Glomerular endothelial cell (primary cell): ENCODE measurements around the gene KRTAP10-10. TPM values are rescaled to one million over a fixed set of nuclear protein-coding genes. Genes with fewer than 3 reads are reported as not detected.
"Not testable (repeated sequence)": the region's sequence is repeated elsewhere in the genome, so short reads cannot be mapped to it uniquely, and the experiment has no call there.

Experiments
- DNase-seq: peaks from one replicate; pipeline ENCODE4 v3.0.0-alpha.2; 2011; ENCODE audit warnings: low read depth, low spot score; ENCODE audit errors: extremely low read depth
- total RNA-seq: library from RNA; depleted of rRNA; stranded (reverse); fragments of >200 nt; gene quantifications from 2 replicates; pipeline ENCODE4 v1.2.3, GENCODE V29; 2015

The KRTAP10-10 gene
- total RNA-seq, 1 donor from 2014 or later, result not detected

DNA sequence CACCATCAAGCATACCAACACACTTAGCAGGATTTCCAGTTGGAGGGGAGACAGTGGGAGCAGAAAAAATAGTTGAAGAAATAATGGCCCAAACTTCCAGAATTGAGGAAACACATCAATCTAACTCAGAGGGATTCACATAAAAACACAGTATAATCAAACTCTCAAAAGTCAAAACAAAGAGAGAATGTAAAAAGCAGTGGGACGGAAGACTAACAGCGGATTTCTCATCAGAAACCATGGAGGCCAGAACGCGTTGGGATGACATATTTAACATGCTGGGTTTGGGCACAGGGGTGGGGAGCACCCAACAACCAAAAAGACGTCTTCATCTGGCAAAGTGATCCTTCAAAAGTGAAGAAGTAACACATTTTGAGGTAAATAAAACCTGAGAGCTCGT lies 17.3 kb upstream of the KRTAP10-10 start:
- DNase-seq, result no peak

DNA sequence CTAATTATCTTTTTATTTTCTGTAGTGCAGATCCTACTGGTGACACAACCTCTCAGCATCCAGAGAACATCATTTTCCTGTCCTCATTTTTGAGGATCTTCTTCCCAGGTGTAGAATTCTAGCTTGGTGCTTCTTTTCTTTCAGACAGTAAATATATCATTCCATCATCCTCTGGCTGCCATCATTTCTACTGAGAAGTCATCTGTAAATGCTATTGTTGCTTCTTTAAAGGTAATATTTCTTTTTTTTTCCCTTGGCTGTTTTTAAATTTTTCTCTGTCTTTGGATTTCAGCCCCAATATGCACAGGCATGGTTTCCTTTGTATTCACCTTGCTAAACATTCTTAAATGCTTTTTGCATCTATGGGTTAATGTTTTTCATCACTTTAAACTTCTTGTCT lies 13.6 kb upstream of the KRTAP10-10 start:
- no peak for DNase-seq

DNA sequence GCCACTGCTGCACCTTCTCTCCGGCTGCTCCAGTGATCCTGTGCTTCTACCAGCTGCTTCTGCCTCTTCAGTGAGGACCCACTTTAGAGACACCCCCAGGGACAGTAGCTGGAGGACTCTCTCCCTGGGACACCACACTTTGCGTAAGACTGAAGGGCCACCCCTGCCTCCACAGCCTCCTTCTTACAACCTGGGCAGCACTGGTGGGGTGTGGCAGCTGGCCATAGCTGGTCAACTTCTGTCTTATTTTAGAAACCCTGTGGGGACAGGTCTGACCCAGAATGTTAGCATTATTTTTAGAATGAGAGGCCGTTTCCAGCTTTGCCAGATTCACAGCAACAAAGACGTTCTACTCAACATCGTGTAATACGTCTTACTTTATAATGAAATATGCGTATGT lies 11.4 kb upstream of the KRTAP10-10 start:
- DNase-seq, result no peak

- DNase-seq, result no peak
These were observed 10.9 kb upstream of the KRTAP10-10 start for GRCh38 chr21:44626262-44626661.

DNA sequence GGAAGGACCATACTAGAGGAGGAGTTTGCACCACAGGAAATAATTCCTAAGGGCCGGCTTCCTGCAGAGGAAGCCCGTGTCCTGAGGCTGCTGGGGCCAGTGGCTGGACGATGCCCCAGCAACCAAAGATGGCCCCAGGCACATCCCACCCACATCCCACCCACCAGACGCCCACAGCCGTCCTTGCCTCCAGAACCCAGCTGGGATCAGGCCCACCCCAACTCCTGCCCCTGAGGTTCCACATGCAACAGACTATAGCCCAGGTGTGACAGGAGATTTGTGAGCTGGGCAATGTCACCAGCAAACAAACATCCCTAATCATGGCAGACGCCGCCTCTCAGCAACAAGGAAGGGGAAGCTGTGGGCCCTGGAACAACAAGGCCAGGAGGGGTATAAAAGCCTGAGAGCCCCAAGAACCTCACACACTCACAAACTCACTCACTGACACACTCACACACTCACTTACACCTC lies 10.4 kb upstream of the KRTAP10-10 start, which contains the start of gene KRTAP10-9:
TSS of gene KRTAP10-9 (plus strand) at position 421 of the 471 bp plus-strand sequence. CDS start 79 bp downstream, outside the sequence.
- DNase-seq, result no peak

DNA sequence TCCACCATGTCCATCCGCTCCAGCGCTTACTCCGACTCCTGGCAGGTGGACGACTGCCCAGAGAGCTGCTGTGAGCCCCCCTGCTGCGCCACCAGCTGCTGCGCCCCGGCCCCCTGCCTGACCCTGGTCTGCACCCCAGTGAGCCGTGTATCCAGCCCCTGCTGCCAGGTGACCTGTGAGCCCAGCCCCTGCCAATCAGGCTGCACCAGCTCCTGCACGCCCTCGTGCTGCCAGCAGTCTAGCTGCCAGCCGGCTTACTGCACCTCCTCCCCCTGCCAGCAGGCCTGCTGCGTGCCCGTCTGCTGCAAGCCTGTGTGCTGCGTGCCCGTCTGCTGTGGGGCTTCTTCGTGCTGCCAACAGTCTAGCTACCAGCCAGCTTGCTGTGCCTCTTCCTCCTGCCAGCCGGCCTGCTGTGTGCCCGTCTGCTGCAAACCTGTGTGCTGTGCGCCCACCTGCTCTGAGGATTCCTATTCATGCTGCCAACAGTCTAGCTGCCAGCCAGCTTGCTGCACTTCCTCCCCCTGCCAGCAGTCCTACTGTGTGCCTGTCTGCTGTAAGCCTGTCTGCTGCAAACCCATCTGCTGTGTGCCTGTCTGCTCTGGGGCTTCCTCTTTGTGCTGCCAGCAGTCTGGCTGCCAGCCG lies 9.9 kb upstream of the KRTAP10-10 start:
- DNase-seq, result not testable (repeated sequence)

GRCh38 chr21:44627831-44628233 lies 9.3 kb upstream of the KRTAP10-10 start:
- not testable (repeated sequence) for DNase-seq

- no peak for DNase-seq
These were observed 8.3 kb upstream of the KRTAP10-10 start for GRCh38 chr21:44628707-44629391.

DNA sequence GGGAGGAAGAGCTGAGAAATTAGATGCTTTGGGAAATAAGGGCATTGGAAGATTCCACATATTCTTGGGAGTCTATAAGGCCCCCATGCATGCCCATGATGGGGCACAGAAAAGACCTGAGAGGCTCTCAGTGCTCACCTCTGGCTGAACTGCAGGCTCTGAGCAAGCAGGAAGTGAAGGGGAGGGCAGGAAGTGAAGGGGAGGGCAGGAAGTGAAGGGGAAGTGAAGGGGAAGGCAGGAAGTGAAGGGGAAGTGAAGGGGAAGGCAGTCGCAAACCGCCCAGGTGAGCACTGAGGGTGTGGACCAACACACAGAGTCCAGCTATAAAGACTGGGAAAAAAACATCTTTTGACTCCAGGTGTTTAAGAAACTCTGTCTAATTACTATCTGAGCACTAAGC lies 6.7 kb upstream of the KRTAP10-10 start:
- no peak for DNase-seq

GRCh38 chr21:44632067-44632466 lies 5.1 kb upstream of the KRTAP10-10 start:
- DNase-seq, result no peak

- no peak for DNase-seq
These were observed 743 bp upstream of the KRTAP10-10 start for GRCh38 chr21:44636209-44637017.

DNA sequence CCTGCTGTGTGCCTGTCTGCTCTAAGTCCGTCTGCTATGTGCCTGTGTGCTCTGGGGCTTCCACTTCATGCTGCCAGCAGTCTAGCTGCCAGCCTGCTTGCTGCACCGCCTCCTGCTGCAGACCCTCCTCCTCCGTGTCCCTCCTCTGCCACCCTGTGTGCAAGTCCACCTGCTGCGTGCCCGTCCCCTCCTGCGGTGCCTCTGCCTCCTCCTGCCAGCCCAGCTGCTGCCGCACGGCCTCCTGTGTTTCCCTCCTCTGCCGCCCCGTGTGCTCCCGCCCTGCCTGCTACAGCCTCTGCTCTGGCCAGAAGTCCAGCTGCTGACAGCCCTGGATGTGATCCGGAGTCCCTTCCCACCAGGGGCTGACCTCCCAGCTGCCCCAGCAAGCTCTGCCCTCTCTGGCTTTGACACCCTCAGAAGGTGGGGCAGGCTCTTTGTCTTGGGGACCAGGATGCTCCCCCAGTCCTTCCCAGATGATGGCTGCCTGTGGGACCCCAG lies 744 bp downstream of the KRTAP10-10 start:
- not testable (repeated sequence) for DNase-seq

GRCh38 chr21:44638506-44639330 lies 1.6 kb downstream of the KRTAP10-10 start:
- DNase-seq, result not testable (repeated sequence)

- no peak for DNase-seq
These were observed 2.1 kb downstream of the KRTAP10-10 start for GRCh38 chr21:44639331-44639655.

DNA sequence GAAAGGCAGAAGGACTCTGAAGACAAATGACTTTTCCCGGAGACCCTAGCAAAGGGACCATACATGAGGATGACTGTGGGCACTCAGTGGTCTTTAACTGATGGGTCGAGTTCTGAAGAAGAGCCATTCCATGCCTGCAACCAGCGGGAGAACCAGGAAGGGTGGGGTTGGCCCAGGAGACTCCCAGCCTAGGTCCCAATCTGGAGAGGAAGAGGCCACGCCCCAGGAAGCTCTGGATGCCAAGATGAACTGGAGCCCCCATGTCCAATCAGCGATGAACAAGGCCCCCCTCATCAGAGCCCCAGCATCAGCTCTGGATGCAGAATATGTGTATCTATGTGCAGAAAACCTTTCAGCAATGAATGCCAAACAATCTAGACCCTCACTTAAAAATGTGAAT lies 3.6 kb downstream of the KRTAP10-10 start:
- no peak for DNase-seq

DNA sequence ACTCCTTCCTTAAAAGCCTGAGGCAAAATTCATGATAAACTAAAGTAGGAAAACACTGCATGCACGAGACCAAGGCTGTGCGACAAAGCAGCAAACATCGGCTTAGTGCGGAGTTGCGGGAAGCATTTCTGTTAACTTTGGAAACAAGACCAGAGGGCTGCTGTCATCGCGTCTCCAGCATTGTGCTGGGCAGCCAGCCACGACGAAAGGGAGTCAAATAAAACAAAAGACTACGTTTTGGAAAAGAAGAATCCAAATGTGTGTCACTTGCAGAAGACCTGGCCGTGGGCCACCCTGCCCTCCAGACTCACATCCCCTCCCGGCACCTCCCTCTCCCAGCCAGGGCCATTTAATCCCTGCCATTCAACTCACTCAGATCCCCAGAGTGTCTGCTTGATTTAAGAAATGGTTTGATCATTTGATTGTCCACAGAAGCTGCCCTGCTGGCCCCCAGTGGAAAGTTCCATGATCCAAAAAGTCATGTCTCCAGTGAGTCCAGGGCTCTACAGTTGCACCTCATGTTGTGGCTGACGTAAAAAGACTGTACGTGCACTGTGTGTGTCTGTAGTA lies 6.7 kb downstream of the KRTAP10-10 start:
- no peak for DNase-seq

- no peak for DNase-seq
These were observed 7.7 kb downstream of the KRTAP10-10 start for GRCh38 chr21:44644878-44645277.

- not testable (repeated sequence) for DNase-seq
These were observed 9.4 kb downstream of the KRTAP10-10 start, which contains the start of gene KRTAP10-11 for GRCh38 chr21:44646366-44647221. KRTAP10-11 (plus strand) TSS chr21:44646414; CDS start chr21:44646459, 45 bp downstream.

DNA sequence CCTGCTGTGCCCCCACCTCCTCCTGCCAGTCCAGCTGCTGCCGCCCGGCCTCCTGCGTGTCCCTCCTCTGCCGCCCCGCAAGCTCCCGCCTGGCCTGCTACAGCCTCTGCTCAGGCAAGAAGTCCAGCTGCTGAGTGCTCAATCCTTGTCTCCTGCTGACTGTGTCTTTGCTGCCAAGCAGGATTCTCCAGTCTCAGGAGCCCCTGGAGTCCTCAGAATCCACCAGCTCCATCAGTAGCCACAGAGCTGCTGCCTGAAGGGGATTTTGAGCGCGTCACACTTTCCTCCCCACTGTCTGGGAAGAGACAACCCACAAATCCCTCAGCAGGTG lies 10.0 kb downstream of the KRTAP10-10 start:
- no peak for DNase-seq
